ENCODE results near the gene SETD2.

Gene SETD2

DNA sequence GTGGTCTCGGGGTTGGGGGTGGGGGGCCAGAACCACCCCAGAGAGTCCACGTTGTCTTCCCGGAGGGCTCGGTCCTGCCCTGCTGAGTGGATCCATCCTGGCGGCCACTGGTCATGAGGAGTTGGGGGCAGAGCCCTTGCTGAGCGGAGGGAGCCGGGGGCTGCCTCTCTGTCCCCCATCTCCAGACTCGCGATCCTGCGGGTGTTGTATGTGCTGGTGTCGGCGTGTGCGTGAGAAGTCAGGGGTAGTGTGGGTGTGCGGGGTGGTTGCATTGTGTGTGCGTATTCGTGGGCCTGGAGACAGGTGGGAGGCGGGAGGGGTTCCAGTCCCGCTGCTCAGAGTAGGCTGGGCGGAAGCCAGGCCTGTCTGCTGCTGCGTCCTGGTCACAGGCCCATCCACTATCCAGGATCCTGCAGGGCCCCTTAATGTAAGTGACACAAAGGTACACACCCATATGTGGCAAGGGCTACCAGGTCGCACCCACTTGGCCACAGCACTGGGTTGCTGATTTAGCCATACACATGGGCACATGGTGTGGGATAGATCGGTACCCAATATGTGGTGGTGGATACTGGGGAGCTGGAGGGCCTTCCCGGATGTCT lies 153.7 kb downstream of the SETD2 start:
- TF ChIP-seq CTCF (IDR thresholded peaks at IDR 0.05; ENCODE audit: insufficient read depth, low read depth, low read length, missing control alignments) = no peak
- DNase-seq (ENCODE audit: low read depth) = no peak
- no peak overlapping the region for H3K4me3 ChIP-seq (ENCODE audit: low read length)

- peak; percentile 83 for DNase-seq (ENCODE audit: low read depth)
- no peak for TF ChIP-seq CTCF (IDR thresholded peaks at IDR 0.05; ENCODE audit: insufficient read depth, low read depth, low read length, missing control alignments)
- H3K4me3 ChIP-seq (ENCODE audit: low read length) = peak overlapping the region; percentile 30
Measured at GRCh38 chr3:47009225-47010110, 154.4 kb downstream of the SETD2 start.

- TF ChIP-seq CTCF (IDR thresholded peaks at IDR 0.05; ENCODE audit: insufficient read depth, low read depth, low read length, missing control alignments) = no peak
- H3K4me3 ChIP-seq (ENCODE audit: low read length) = peak overlapping the region; percentile 11
- DNase-seq (ENCODE audit: low read depth) = no peak
Measured at GRCh38 chr3:47008851-47009224, 155.1 kb downstream of the SETD2 start.

DNA sequence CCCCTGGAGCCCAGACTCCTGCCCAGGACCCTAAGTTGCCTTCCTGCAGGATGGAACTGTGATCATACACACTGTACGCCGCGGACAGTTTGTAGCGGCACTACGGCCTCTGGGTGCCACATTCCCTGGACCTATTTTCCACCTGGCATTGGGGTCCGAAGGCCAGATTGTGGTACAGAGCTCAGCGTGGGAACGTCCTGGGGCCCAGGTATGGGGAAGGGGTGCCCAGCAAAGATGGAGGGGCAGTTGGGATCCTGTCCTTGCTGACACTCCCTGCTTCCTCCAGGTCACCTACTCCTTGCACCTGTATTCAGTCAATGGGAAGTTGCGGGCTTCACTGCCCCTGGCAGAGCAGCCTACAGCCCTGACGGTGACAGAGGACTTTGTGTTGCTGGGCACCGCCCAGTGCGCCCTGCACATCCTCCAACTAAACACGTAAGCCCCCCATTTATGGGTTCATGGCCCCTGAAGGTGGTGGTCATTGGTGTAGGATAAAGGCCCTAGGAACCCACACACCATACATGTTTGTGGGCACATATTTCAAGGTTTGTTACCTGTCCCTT lies 155.6 kb downstream of the SETD2 start:
- no peak for TF ChIP-seq CTCF (IDR thresholded peaks at IDR 0.05; ENCODE audit: insufficient read depth, low read depth, low read length, missing control alignments)
- no peak for DNase-seq (ENCODE audit: low read depth)
- H3K4me3 ChIP-seq (ENCODE audit: low read length) = no peak overlapping the region

- no peak for TF ChIP-seq CTCF (IDR thresholded peaks at IDR 0.05; ENCODE audit: insufficient read depth, low read depth, low read length, missing control alignments)
- H3K4me3 ChIP-seq (ENCODE audit: low read length) = no peak overlapping the region
- DNase-seq (ENCODE audit: low read depth) = no peak
Measured at GRCh38 chr3:47007482-47008233, 156.3 kb downstream of the SETD2 start.

DNA sequence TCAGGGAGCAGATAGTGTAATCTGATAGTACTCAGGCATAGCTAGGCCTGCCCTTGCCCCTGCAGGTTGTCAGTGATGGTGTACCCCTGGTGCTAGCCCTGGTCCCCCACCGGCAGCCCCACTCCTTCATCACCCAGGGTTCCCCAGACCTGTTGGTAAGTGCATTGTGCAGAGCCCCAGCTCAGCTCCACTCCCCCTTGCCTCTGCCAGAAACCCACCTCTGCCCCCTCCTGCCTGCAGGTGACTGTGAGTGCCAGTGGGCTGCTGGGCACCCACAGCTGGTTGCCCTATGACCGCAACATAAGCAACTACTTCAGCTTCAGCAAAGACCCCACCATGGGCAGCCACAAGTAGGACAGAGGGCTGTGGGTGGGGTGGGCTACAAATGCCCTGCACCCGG lies 156.9 kb downstream of the SETD2 start:
- no peak for TF ChIP-seq CTCF (IDR thresholded peaks at IDR 0.05; ENCODE audit: insufficient read depth, low read depth, low read length, missing control alignments)
- DNase-seq (ENCODE audit: low read depth) = no peak
- no peak overlapping the region for H3K4me3 ChIP-seq (ENCODE audit: low read length)
